Fibroblast of villous mesenchyme (primary cell): ENCODE results near the gene DPH5. TPM values are rescaled to one million over a fixed set of nuclear protein-coding genes. Genes with fewer than 3 reads are reported as not detected.

ENCODE experiments used
- DNase-seq: peaks from one replicate; pipeline ENCODE4 v3.0.0-alpha.2; 2010; ENCODE audit warnings: low read depth
- H3K4me3 ChIP-seq: 2 replicates; pipeline ENCODE4 v1.5.1; 2011; ENCODE audit warnings: low read depth, mild to moderate bottlenecking, low read length
- total RNA-seq: library from RNA; depleted of rRNA; stranded (reverse); fragments of >200 nt; gene quantifications from 2 replicates; pipeline ENCODE4 v1.2.3, GENCODE V29; 2012
- TF ChIP-seq, protein P1 (sequence below): IDR thresholded peaks from 2 replicates; pipeline ENCODE4 v1.5.1; 2012; ENCODE audit warnings: low read depth, mild to moderate bottlenecking, low read length; ENCODE audit not compliant: insufficient read depth

DPH5 gene
- total RNA-seq, 1 donor = 32.0 TPM

DNA sequence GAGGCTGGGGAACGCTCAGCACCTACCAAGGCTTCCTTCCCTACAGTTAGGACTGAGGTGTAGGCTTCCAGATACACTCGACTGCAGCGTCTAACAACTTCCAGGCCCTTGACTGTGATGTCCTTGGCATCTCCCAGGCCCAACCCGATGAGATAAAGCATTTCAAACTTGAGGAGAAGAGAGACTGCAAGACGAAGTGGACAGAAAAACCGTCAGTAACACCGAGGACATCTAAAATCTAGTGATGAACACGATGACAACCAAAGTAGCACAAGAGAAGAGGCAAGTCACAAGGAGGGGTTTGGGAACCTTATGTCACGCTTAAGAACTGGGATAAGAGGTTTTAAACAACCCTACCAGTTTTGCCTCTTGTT, 314 bp downstream of the DPH5 start:
- no peak for DNase-seq
- peak overlapping the region; percentile 86 for H3K4me3 ChIP-seq
- TF ChIP-seq, protein P1, sequence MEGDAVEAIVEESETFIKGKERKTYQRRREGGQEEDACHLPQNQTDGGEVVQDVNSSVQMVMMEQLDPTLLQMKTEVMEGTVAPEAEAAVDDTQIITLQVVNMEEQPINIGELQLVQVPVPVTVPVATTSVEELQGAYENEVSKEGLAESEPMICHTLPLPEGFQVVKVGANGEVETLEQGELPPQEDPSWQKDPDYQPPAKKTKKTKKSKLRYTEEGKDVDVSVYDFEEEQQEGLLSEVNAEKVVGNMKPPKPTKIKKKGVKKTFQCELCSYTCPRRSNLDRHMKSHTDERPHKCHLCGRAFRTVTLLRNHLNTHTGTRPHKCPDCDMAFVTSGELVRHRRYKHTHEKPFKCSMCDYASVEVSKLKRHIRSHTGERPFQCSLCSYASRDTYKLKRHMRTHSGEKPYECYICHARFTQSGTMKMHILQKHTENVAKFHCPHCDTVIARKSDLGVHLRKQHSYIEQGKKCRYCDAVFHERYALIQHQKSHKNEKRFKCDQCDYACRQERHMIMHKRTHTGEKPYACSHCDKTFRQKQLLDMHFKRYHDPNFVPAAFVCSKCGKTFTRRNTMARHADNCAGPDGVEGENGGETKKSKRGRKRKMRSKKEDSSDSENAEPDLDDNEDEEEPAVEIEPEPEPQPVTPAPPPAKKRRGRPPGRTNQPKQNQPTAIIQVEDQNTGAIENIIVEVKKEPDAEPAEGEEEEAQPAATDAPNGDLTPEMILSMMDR = no peak

DNA sequence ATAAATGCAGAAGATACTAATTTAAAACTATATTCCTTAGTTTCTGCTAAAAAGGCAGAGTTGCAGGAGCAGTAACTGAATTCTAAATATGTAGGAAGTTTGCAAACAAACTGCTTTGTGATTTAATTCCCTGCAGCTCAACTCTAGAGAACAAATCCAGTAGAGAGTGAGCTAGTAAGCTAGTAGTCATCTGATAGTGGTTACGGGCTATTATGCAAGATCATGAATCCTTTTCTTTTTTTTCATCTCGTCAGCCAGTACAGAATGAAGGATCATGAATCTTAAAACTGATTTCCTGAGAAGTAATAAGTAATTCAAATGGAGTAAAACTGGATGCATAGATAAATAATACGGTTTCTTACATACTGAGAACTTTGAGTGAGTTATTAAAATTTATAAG, 3.3 kb downstream of the DPH5 start:
- no peak overlapping the region for H3K4me3 ChIP-seq

DNA sequence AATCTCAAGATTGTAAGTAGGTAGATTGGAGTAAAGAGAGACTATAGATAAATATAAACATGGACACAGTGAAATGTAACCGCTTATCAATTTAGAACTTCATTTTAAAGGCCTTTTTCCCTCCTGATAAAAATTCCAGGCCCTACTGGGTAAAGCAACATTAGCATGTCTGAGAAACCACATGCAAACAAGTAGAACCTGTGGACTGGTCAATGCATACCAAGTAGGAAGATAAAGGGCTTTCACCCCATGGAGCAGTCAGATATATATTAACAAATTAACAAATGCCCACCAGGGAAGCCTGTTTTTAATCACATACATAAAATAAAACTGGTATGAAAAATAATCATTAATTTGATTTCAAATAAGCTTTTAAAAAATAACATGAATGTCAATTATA, 8.1 kb downstream of the DPH5 start:
- TF ChIP-seq, protein P1 = no peak
- DNase-seq = no peak
- no peak overlapping the region for H3K4me3 ChIP-seq

More for the DNA sequence above, 3.3 kb downstream of the DPH5 start:
- peak; percentile 59 for DNase-seq
- TF ChIP-seq, protein P1 = no peak

DNA sequence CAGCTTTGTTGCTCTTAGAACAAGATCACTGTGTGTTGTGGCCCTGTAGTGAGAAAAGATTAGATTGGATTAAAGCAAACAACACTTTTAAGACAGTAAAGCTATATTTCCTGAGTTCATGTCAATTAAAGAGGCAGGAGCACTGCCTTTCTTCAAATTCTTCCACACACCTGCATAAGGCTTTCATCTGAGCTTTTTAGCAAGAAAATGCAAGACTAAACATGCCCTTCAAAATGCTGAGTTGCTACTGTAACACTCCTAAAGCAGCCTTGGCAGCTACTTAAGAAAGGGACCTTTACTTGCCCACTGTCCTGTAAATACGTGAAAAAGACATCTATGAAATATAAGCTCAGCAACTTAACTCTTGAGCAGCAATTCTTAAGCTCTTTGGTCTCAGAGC, 11.8 kb downstream of the DPH5 start:
- DNase-seq = no peak
- no peak overlapping the region for H3K4me3 ChIP-seq
- TF ChIP-seq, protein P1 = no peak

DNA sequence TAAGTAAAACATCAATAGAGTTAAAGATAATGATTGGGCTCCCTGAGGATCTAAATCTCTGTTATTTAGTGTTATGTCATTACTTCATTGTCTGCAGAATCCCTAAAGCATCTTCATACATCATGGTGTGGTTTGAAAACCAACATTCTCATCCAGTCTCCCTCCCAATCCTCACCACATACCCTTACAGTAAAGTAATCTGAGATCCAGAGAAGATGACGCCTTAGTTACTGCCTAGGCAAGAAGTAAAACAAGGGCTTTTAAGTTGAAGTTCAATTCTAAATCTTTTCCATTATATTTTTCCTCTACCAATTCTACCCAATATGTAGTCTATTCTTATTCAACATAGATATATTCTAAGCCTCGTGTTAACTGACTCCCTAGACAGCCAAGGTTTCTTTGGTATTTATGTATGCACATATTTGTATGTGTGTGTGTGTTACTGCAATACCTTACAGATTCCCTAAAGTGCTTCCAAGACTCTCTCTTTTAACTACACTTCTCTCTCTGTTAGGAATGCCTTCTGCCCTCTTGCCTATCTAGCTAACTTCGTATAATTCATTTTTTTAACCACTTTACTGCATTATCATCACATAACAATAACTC, 17.3 kb downstream of the DPH5 start:
- no peak for DNase-seq
- TF ChIP-seq, protein P1 = no peak
- no peak overlapping the region for H3K4me3 ChIP-seq

DNA sequence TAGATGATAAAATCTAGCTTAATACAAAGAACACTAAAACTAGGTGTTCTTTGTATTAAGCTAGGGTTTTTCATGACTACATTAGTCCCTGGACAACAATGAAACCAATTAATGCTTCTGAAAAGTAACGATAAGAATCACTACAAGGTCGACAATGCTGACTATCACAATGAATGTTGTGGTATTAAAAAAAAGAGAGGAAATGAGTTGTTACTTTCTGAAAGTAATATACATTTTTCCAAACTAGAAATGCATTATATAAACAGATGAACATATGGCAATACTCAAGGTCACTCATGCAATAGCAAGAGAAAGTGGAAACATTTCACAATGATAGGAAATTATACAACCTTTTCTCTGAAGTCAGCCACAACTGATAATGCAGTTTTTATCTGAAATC, 19.0 kb downstream of the DPH5 start:
- TF ChIP-seq, protein P1 = no peak
- DNase-seq = peak; percentile 70
- H3K4me3 ChIP-seq = no peak overlapping the region

DNA sequence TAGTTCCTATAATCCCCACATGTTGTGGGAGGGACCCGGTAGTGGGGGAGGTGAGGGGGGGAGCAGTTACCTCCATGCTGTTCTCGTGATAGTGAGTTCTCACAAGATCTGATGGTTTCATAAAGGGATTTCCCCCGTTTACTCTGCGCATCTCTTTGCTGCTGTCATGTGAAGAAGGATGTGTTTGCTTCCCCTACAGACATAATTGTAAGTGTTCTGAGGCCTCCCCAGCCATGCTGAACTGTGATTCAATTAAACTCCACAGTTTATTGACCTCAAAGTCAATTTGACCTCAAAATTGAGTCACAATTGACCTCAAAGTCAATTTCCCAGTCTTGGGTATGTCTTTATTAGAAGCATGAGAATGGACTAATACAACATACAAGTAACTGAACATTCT, 19.7 kb downstream of the DPH5 start:
- TF ChIP-seq, protein P1 = no peak
- no peak for DNase-seq

More for the DNA sequence above, 19.7 kb downstream of the DPH5 start:
- no peak overlapping the region for H3K4me3 ChIP-seq
